Measurements from ENCODE around the gene AQP5.

DNA sequence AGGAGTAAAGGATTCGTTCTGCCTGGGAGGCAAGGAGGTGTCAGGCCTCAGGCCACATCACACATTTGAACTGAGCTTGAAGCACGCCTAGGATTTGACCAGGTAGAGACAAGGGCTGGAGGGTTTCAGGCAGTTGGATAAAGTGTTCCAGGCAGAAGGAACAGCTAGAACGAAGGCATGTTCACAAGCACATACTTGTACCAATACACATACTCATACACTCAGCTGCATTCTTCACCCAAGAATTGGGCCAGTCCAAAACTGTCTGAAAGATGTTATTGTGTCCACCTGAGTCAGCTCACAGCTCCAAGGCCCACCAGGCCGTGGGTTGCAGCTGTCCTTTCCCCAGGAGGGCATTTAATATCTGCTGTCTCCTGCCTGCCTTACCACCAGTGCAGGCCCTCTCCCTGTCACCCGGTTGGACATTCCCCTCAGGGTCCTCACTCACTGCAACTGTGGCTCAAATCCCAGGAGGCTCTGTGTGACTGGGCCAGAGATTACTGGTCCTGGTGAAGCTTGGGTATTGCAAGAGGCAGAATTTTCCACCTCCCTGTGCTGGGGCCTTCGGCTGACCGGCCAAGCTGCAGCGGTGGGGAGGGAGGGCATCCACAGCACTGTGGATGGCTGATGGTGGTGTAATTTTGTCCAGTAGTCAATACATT is 23.9 kb upstream of the AQP5 start:
- TF ChIP-seq, protein P1, sequence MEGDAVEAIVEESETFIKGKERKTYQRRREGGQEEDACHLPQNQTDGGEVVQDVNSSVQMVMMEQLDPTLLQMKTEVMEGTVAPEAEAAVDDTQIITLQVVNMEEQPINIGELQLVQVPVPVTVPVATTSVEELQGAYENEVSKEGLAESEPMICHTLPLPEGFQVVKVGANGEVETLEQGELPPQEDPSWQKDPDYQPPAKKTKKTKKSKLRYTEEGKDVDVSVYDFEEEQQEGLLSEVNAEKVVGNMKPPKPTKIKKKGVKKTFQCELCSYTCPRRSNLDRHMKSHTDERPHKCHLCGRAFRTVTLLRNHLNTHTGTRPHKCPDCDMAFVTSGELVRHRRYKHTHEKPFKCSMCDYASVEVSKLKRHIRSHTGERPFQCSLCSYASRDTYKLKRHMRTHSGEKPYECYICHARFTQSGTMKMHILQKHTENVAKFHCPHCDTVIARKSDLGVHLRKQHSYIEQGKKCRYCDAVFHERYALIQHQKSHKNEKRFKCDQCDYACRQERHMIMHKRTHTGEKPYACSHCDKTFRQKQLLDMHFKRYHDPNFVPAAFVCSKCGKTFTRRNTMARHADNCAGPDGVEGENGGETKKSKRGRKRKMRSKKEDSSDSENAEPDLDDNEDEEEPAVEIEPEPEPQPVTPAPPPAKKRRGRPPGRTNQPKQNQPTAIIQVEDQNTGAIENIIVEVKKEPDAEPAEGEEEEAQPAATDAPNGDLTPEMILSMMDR (IDR thresholded peaks at IDR 0.05) = no peak
- no peak for TF ChIP-seq ZFX (IDR thresholded peaks at IDR 0.05; ENCODE audit: borderline replicate concordance)
